NCI-H748 (cell line): Measurements from ENCODE around the gene RPP40.
"Not testable (repeated sequence)": the region's sequence is repeated elsewhere in the genome, so short reads cannot be mapped to it uniquely, and the experiment has no call there.

Experiments
- DNase-seq: peaks from one replicate; lab custom pipeline; 2025; ENCODE audit not compliant: unreplicated experiment; lab: John Stamatoyannopoulos, UW

Gene RPP40, protein sequence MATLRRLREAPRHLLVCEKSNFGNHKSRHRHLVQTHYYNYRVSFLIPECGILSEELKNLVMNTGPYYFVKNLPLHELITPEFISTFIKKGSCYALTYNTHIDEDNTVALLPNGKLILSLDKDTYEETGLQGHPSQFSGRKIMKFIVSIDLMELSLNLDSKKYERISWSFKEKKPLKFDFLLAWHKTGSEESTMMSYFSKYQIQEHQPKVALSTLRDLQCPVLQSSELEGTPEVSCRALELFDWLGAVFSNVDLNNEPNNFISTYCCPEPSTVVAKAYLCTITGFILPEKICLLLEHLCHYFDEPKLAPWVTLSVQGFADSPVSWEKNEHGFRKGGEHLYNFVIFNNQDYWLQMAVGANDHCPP

DNA sequence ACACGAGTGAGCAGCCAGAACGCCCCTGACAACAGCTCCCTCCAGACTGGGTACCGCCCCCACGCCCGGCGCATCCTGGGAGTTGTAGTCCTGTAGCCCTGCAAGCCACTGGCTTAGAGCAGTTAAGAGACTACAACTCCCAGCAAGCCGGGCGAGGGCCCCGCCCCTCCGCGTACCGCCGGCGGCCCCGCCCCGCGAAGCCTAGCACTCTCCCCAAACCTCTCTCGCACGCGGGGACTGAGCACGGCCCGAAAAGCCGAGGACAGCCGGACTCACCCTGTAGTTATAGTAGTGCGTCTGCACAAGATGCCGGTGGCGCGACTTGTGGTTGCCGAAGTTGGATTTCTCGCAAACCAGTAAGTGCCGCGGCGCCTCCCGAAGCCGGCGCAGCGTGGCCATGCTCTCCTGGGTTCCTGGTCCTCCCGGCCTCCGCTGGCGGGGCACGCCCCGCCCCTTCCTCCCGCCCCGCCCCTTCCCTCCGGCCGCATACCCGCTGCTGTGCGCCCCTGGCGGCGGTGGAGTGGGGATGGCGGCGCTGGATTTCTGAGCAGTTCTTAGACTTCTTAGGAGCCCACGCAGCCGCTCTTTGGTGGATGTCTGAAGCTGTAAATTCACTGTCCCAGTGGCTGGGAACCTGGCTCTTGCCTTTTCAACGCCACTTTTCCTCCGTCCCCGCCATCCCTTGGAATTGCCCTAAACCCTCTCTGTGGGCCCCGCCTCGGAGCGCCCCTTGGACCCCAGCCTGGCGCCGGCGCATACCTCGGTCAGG is at the start of gene RPP40:
RPP40 (minus strand) TSS at position 434 of the 769 bp plus-strand sequence; CDS start at position 399, 35 bp downstream.
- DNase-seq: peak; percentile 98

DNA sequence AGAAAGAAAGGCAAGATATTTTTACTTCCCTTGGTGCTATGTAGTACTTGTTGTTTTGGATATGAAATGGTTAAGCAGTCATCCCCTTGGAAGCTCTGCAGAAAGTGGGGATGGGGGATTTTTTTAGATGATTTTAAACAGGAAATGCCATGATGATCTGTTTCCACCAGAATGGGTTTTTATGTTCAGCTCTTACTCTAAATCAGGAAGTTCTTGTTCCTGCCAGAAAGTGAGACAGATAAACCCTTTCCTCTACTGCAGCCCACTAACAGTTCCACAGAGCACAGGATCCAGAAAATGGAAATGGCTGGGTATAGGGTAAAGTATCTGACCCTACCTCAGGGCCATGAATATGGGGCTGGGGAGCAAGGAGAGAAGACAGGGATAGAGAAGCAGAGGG is 49.2 kb upstream of the RPP40 start:
- no peak for DNase-seq

DNA sequence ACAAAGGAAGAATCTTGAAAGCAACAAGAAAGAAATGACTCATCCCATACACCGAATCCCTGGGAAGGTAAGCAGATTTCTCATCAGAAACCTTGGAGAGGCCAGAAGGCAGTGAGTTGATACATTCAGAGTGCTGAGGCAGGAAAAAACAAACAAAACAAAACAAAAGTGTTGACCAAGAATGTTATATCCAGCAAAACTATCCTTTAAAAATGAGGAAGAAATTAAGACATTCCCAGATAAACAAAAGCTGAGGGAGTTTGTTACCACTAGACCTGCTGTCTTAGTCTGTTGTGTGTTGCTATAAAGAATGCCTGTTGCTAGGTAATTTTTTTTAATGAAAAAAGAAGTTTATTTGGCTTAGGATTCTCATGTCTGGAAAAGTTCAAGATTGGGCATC is 47.6 kb upstream of the RPP40 start:
- no peak for DNase-seq

DNA sequence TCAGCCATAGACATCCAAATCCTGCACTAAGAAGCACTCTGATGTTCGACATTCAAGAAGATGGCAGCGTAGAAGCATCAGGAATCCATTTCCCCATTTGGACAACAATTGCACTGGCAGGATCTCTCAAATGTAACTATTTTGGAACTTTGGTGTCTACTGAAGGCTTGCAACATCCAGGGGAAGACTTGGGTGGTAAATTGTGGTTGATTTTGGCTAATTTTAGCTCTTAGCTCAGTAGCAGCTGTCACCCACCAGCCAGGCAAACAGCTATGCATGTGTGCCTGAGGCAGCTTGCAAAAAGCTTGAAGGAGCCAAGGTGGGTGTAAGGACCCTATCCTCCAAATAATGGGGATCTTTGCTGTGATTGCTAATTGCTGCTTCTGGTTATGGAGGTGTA is 46.2 kb upstream of the RPP40 start:
- DNase-seq: no peak

DNA sequence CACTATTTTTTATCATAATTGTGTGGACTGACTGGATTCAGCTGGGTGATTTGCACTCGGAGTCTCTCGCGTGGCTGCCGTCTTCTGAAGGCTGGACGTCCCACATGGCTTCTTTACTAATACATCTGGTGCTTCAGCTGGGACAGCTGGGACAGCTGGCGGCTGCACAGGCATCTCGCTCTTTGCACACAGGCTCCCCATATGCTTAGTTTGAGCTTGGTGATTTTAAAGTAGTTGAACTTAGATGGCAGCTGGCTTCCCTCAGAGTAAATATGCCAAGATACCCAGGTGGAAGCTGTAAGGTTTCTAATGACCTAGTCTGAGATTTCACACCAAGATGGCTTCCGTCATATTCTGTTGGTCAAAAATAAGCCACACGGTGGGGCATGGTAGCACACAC is 42.6 kb upstream of the RPP40 start:
- DNase-seq: no peak

DNA sequence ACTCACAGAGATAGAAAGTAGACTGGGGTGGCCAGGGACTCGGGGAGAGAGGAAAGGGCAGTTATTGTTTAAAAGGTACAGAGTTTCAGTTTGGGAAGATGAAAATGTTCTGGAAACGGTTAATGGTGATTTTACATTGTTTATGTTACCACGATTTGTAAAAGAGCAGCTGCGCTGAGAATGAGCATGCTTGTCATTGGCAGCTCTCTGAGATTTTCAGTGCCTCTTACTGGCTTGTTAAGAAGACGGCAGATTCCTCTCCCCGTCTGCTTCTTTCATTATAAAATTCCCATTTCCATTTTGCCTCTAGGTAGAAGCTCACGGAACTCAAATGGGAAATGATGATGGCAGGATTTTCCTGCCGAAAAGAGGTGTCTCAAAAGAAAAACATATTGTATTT is 41.6 kb upstream of the RPP40 start:
- DNase-seq: no peak

DNA sequence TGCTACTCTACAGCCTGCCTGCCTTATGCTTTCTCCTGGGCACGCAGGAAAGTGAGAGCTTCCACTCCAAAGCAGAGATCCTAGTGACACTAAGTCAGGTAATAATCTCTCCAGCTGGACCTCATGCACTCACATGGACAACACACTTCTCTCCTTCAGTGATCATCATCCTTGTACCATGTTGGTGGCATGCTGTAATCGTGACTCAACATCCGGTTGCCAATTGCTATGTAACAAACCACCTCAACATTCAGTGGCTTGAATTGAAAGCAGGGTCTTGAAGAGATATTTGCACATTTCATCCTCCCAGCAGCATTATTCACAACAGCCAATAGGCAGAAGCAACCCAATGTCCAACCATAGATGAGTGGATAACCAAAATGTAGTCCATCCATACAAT is 41.0 kb upstream of the RPP40 start:
- DNase-seq: no peak

DNA sequence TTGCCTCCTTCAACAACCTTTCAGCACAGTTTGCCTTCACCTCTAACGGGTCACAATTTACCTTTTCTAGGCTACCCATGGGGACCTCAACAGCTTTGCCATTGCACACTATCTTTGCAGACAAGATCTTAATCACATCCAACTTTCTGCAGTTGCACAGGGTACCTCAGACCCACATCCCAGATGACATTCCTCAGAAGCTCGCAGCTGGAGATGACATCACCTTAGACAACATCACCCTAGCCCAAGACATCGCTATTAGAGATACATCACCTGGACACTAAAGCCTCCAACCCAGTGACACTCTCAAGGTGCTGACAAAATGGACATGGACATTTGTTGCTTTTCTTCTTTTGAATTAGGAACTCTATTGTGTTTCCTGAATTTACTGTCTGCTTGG is 38.6 kb upstream of the RPP40 start:
- DNase-seq: no peak

DNA sequence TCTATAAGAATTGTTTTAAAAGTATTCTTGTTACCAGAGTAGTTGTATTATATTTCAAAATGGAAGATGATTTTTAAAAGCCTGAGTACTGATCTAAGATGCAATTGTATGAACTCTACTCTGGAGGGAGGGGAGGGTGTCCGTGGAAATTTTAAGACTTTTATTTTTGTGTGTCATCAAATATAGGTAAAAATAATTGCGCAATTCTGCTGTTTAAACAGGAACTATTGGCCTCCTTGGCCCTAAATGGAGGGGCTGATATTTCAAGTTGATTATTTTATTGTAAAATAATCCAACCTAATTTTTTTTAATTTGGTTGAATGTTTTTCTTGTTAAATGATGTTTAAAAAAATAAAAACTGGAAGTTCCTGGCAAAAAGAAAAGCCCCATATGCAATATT is 38.1 kb upstream of the RPP40 start:
- DNase-seq: no peak

DNA sequence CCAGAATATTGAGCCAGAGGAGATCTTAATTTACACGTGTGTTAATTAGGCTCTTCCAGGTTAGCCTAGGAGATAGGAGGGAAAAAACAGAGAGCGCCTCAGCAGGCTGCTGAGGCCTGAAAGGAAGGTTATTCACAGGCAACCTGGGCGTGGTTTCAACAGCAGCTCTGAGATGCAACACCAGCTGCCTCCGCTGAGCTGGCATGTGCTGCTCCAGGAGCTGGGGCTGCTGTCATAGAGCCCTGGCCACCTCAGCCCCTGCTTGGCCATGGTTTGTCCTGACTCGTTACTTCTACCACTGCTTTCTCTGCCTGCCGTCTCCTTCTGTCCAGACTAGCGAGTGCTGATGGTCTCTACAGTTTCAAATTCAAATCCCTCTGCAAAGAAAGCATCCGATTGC is 32.4 kb upstream of the RPP40 start:
- peak; percentile 91 for DNase-seq

DNA sequence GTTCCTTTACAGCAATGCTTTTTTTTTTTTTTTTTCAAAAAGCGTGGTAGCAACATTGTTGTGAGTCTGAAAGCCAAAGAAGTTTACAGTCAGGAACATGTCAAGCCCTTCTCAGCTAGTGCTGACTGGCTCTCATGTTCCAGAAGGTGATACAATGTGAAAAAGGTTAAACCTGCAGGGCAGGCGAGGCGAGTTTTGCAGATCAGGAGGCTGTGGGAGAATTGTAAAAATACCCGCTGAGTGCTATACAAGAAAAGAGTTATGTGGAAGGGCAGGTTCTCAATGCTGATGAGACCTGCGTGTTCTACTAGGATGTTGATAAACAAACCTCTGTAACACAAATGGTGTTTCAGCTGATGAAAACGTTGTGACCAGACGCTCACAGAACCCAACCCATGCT is 30.9 kb upstream of the RPP40 start:
- DNase-seq: no peak

DNA sequence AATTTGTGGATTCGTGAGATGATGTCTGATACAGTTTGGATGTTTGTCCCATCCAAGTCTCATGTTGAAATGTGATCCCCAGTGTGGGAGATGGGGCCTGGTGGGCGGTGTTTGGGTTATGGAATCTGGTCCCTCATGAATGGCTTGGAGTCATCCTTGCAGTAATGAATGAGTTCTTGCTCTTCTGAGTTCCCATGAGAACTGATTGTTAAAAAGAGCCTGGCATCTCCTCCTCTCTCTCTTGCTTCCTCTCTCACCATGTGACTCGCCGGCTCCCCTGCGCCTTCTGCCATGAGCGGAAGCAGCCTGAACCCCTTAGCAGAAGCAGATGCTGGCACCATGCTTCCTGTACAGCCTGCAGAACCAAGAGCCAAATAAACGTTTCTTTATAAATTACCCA is 30.5 kb upstream of the RPP40 start:
- DNase-seq: no peak

DNA sequence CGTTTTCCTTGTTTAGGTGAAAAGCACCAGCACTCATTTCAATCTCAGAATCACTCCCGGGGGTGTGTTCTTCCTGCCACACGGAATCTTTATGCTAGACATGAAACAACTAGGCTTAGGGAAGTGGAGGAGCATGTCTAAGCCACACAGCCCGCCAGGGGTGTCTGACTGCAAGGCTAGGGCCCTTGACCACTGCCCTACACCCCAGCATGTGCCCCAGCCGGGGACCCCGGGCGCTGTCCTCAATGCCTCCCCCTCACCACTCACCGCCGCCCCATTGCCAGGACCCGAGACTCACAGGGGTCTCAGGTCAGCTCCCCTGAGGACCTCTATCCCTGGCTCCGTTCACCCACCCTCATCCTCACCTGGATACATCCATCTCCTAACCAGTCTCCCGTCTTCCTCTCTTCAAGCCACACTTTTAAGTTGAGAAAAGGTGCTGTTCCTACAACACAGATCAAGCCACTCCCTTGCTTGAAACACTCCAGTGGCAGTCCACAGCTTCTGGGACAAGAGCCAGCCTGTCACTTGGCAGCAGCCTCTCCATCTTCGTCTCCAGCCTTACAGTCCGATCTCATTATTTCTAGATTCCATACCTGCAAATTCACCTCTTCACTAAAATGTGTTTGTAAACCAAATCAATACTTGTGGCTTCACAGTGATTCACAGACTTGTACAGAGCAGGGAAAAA is 29.5 kb upstream of the RPP40 start:
- not testable (repeated sequence) for DNase-seq

DNA sequence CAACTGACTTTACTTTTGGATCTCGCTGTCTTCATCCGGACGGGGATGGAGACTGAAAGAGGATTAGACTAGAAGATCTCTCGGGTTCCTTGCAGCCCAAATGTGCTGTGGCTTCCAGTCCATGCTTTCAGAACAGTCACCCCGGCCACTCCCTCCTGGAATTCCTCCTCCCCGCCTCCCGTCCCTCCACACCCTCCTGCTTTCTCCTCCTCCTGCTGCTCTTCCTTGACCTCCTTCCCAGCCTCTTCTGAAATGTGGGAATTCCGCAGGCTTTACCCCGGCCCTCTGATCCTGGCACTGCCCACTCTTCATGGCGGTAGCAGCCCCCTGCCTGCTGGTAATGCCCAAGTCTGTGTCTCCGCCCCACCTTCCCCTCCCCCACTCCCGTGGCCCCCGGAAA is 28.9 kb upstream of the RPP40 start:
- not testable (repeated sequence) for DNase-seq

DNA sequence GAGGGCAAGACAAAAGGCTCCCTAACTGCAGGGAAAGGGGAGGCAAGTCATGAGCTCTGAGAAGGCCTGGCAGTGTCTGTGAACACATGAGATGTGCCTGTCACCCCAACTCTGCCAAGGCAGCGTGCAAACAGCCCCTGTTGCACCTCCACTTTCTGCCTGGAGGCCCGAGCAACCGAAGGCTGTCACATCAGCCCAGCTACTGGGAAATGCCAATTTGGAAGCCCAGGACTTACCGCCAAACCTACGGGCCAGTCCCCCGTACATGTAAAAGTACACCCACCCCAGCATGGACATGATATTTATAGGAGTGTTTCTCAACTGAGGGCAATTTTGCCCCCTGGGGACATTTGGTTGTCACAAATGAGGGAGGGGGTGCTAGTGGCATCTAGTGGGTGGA is 27.3 kb upstream of the RPP40 start:
- DNase-seq: no peak

DNA sequence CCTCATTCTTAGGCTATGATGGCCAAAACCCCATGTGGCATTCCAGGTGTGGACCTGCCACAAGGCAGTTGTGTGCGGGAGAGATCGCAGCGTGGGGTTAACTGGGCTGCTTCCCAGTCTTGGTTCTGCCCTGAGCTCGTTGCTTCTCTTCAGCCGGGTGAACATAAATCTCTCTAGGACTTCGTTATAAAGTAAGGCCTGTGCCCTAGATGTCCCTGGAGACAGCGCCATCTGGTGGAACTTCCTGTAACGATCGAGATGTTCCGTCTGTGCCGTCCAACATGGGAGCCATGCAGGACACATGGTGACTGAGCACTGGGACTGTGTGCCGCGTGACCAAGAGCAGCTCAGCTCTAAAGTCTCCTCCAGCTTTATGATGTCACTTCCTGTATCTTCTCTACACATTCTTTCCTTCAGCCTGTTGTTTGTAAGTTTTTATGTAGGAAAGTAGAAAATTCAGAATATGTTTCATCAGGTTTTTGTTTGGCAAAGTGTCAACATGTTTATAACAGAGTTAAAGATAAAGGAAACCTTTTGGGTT is 26.8 kb upstream of the RPP40 start:
- peak; percentile 91 for DNase-seq

DNA sequence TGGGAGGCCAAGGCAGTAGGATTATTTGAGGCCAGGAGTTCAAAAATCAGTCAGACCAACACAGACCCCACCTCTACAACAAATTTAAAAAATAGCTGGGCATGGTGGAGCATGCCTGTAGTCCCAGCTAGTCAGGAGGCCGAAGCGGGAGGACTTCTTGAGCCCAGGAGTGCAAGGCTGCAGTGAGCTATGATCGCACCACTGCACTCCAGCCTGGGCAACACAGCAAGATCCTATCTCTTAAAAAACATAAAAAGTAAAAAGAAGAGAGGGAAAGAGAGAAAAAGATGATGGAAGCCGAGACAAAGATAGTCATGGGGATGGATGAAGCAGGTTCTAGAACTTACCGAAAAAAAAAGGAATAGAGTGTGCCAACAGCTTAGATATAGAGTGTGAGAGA is 25.8 kb upstream of the RPP40 start:
- no peak for DNase-seq

DNA sequence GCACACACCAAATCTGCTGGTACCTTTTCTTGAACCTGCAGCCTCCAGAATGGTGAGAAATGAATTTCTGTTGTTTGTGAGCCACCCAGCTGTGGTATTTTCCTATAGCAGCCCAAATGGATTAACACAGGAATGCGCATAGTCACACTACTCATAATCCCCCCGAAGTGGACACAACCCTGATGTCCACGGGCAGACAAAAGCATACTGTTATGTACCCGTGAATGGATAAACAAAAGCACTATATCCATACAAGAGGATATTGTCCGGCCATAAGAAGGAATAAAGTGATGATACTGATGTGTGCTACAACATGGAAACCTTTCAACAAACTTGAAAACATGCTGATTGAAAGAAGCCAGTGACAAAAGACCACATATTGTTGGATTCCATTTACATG is 25.1 kb upstream of the RPP40 start:
- DNase-seq: no peak

DNA sequence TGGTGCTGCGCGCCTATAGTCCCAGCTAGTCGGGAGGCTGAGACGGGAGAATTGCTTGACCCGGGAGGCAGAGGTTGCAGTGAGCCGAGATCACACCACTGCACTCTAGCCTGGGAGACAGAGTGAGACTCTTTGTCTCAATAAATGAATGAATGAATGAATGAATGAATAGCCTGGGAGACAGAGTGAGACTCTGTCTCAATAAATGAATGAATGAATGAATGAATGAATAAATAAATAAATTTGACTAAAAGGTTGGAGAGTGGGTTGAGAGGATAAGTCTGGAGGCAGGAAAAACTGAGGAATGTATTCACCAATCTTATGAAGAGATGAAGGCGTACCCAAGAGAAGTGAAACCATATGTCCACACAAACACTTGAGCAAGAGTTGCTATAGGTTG is 24.5 kb upstream of the RPP40 start:
- no peak for DNase-seq

DNA sequence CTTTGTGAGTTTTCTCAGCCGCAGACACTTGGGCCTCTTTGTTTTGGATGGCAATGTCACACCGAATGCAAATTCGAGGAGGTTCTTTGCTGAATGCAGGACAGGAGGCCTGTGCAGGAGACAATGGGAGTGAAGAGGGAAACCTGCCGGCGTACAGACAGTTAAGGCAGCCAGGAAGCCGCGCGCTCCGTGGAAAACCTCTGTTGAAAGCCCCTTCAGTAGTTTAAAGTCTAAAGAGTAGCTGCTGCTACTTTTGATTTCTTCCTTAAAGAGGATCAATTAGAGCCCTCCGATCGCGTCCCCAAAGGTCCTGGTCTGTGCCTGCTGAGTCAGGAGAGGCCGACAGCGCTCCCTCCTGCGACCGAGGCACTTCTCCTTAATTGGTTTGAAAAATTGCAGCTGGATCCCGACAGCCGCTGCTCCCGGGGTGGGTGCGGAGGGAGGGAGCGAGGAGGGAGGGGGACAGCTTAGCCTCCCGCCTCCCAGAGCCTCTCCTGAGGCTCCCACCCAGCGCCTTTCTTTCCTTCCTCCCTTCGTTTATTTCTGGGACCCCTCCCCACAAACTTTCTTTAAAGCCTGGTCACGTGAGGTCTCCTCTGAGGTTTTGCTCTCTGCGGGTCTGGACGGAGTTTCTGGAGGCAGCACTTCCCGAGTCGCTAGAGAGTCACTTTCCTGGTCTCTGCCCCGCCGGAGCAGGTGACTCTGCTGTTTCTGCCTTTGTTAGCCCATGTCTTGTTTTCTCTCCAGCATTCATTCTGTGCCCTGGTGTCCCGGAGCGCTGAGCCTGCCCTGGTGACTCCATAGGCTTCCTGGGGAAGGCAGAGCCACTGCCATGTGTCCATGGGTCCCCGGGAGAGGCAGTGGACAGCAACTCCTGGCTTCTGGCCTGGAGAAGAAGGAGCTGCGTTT is 22.3 kb upstream of the RPP40 start:
- DNase-seq: peak; percentile 67

DNA sequence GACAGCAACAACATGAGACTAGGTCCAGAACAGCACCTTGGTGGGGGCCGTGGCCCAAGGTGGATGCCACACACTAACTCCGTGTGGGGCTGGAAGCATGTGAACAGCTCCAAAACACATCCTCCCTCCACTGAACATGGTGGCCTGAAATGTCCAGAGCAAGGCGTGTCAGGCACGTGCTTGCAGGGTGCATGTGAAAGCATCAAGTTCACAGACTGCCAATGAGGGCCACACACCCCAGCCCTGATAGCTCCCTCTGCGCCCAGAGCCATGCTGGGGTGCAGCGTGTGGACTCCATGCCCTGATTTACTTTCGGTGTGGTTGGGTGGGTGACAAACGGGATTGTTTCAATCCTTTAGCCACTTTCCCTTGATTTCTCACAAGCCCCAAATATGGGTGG is 20.1 kb upstream of the RPP40 start:
- DNase-seq: no peak
